Activated CD8-positive, alpha-beta memory T cell treated with anti-CD3 and anti-CD28 coated beads for 4 hours (primary cell): ENCODE measurements around the gene APOOL.
"Not testable (repeated sequence)": the region's sequence is repeated elsewhere in the genome, so short reads cannot be mapped to it uniquely, and the experiment has no call there.

Experiments
- DNase-seq, 2 donors: peaks; one replicate each; pipeline ENCODE4 v3.0.0-alpha.2; 2020; ENCODE audit warnings: low read depth in 2 of 2

Gene APOOL, protein sequence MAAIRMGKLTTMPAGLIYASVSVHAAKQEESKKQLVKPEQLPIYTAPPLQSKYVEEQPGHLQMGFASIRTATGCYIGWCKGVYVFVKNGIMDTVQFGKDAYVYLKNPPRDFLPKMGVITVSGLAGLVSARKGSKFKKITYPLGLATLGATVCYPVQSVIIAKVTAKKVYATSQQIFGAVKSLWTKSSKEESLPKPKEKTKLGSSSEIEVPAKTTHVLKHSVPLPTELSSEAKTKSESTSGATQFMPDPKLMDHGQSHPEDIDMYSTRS

DNA sequence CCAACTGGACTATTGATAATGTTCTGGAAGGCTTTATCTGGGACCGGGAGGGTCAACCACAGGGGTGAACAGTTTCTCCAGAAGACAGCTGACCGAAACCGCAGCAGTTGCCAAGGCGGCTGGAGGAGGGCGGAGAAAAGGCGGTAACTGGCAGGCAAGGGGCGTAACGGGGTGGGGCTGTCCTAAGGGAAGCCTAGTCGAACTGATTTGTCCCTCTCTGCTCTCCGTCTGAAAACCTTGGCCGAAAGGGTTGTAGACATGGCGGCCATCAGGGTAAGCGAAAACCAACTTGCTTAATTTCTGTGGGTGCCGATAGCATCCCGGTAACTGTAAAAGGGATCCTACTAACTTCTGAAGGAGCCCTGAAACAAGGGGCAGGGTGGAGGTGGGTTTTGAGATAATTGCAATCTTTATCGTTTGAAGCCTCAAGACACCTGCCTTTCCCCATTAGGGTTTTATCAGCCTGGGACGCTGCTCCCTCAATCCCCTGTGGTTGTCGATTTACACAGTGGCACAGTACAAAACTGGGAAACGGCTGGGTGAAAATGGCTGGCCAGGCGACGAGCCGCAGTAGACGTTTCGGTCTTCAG, at the start of gene APOOL:
TSS of gene APOOL (plus strand) at position 223 of the 590 bp plus-strand sequence. CDS start at position 259, 36 bp downstream.
- peak; percentile 47 to 56 for DNase-seq

DNA sequence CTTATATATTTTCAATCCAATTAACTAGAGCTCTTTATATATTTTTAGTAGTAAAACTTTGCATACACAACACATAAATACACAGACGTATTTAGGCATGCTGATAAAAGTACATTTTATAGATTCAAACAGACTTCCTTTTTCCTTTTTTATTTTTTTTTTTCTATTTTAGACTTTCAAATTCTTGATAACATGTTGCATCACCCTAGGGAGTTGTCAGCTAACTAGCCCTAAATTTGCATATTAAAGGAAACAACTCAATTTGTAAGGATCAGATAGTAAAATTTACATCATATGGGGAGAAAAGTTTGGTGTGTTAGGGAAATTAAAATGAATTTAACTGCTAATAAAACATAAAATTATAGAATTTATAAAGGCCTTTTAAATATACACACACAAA, 47.4 kb upstream of the APOOL start:
- DNase-seq, result no peak

DNA sequence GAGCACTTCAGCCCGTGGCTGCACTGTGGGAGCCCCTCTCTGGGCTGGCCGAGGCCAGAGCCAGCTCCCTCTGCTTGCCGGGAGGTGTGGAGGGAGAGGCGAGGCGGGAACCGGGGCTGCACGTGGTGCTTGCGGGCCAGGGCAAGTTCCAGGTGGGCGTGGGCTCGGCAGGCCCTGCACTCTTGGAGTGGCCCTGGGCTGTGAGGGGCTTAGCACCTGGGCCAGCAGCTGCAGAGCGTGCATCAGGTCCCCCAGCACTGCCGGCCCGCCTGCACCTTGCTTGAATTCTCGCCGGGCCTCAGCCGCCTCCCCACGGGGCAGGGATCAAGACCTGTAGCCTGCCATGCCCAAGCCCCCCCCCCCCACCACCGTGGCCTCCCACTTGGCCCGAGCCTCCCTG, 28.9 kb upstream of the APOOL start:
- no peak for DNase-seq

DNA sequence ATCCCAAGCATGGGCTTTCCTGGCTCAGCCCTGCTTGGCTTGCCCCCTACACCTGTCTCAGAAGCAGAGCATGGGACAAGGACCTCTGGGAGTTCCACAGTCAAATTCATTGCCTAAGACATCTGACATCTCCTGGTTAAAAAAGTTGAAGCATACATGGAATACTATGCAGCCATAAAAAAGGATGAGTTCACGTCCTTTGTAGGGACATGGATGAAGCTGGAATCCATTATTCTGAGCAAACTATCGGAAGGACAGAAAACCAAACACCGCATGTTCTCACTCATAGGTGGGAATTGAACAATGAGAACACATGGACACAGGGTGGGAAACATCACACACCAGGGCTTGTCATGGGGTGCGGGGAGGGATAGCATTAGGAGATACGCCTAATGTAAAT, 11.9 kb upstream of the APOOL start:
- DNase-seq, result not testable (repeated sequence)

DNA sequence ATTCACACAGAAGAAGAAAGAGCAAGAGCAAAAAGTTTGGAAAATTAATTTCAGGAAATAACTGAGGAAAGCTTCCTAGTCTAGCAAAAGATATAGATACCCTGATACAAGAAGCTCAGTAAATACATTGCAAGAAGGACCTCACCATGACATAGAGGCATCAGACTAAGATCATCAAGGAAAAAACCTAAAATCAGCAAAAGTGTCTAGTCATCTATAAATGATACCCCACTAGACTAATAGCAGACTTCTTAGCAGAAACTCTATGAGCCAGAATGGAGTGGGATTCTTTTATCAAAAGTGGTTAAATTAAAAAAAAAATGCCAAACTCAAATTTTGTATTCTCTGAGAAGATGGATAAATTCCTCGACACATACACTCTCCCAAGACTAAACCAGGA, 10.5 kb upstream of the APOOL start:
- DNase-seq, result no peak

DNA sequence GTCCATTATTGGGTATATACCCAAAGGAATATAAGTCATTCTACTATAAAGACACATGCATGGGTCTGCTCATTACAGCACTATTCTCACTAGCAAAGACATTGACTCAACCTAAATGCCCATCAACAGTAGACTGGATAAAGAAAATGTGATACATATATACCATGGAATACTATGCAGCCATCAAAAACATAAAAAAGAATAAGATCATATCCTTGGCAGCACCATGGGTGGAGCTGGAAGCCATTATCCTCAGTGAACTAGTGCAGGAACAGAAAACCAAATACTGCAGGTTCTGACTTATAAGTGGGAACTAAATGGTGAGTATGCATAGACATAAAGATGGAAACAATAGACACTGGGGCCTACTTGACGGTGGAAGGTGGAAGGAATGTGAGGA, 2.3 kb upstream of the APOOL start:
- no peak for DNase-seq

DNA sequence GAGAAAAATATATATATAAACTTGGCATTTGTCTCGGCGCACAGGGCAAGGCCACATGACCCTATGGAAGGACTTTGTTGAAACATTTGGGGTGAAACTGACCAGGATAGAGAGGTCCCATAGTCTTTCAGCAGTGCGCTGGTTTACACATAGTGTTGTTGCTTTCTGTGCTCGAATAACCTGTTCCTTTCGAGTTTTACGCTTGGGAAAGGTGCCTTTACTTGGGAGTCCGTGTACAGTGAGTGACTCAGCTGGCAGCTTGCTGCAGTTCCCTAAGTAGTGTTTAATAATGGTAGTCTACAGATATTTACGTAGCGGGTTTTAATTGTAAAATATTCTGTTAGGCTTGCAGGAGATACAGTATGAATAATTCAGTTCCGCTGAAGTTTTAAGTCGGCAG, 578 bp downstream of the APOOL start:
- DNase-seq, result no peak

DNA sequence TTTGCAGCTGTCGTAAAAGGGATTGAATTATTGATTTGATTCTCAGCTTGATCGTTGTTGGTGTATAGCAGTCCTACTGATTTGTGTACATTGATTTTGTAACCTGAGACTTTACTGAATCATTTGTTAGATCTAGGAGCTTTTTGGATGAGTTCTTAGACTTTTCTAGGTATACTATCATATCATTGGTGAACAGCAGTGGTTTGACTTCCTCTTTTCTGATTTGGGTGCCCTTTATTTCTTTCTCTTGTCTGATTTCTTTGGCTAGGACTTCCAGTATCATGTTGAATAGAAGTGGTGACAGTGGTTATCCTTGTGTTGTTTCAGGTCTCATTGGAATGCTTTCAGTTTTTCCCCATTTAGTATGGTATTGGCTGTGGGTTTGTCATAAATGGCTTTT, 8.4 kb downstream of the APOOL start:
- DNase-seq, result no peak

DNA sequence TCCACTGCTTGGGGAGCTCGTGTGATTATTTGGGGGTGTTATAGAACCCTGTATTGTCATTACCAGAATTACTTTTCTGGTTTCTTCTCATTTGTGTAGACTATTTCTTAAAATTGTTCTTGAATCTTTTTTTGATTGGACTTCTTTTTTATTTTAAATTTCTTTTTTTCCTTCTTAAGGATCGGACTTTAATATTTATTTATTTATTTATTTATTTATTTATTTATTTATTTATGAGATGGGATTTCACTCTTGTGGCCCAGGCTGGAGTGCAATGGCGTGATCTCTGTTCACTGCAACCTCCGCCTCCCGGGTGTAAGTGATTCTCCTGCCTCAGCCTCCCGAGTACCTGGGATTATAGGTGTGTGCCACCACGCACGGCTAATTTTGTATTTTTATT, 11.7 kb downstream of the APOOL start:
- DNase-seq, result not testable (repeated sequence)

DNA sequence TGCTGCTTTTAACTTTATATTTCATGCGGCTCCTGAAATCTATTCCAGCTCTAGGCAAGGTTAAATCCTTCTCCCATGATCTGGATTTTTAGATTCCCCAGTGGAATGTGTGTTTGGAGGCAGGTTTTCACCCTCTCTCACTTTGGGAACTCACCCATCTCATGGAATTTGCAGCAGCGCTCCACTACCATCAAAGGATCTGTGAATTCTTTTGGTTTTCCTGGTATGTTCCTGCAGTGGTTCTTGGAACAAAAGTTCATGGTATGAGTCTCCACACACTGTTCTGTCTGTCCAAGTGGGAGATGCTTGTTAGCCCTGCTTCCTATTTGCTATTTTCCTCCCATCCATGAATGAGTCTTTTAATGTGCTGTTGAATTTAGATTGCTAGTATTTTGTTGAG, 14.0 kb downstream of the APOOL start:
- no peak for DNase-seq

DNA sequence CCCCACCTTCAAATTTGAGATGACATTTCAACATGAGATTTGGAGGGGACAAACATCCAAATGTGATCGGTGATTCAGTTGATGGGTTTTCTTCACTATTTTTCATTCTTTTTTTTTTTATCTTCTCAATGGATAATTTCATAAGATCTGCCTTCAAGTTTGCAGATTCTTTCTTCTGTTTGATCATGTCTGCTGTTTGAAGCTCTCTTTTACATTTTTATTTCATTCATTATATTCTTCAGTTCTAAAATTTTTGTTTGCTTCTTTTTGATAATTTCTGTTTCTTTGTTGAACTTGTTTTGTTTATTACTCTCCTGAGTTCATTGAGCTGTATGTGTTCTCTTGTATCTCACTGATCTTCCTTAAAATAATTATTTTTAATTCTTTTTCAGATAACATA, 14.8 kb downstream of the APOOL start:
- DNase-seq, result no peak

DNA sequence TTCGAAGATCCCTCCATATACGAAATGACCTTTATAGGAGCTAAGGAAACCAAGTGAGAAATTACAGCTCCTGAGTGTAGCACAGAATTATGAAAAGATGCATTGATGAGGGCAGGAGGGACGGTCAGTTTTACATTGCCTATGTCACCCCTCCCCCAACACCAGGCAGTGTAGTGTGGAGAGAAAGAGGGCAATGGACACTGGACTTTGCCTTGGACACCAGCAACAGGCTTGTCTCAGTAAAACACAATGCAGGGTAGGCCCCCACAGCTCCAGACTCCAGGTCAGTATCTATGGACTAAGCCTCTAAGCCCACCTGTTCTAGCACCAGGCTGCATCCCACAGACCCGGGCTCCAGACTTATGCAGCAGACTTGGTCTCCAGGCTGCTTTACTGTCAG, 16.5 kb downstream of the APOOL start:
- no peak for DNase-seq

DNA sequence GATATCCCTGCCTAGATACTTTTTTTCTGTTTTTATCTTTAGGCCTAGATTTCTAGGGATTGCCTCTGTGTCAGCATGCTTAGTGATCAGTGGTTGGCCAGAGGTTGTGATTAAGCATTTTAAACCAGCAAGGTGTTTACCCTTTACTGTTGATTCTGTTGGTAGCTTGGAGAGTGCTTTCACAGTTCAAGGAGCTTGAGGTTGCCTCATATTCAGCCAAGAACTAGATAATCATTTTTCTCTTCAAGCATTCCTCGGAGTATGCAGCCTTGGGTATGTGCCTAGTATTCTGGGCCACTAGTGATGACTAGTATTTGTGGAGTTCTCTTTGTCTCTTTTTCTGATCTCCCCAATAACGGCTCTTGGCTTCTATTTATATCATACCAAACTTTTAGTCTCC, 20.4 kb downstream of the APOOL start:
- no peak for DNase-seq

DNA sequence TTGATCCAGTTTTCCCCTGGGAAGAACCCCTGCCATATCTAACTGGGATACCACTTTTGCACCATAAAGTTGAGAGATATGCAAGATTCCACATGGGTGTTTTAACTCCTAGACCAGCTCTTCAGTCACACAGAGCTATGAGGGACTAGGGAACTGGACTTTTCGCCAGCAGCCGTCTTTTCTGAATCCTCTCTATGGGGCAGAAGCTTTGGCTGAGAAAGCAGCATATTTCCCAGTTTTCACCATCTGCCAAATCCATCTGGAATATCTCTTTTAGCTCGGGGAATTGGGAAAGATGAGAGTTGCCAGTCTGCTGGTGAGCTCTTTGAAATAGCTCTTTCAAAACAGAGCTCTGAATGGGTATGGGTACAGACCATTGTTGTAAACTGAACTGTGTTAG, 20.9 kb downstream of the APOOL start:
- no peak for DNase-seq

DNA sequence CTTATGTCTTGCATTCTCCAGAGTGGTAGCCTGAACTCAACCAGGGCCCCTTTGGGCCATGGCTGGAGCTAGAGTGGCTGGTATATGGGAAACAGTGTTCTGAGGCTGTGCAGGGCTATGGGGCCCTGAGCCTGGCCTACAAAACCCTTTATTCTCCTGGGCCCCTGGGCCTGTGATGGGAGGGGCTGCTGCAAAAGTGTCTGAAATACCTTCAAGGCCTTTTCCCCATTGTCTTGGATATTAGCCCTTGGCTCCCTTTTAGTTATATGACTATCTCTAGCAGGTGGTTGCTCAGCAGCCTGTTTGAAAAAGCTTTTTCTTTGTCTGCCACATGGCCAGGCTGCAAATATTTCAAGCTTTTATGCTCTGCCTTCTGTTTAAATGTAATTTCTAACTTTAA, 22.5 kb downstream of the APOOL start:
- DNase-seq, result no peak

DNA sequence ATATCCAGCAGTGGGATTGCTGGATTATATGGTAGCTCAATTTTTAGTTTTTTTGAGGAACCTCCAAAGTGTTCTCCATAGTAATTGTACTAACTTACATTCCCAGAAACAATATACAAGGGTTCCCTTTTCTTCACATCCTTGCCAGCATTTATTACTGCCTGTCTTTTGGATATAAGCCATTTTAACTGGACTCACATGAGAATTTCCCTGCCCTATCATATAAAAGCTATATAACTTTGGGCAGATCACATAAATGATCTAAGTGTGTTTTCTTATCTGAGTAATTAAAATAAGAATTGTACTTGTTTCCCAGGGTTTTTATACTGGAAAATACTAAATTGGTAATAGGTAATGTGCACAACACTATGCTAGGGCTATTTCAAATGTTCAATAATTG, 25.4 kb downstream of the APOOL start:
- DNase-seq, result no peak

DNA sequence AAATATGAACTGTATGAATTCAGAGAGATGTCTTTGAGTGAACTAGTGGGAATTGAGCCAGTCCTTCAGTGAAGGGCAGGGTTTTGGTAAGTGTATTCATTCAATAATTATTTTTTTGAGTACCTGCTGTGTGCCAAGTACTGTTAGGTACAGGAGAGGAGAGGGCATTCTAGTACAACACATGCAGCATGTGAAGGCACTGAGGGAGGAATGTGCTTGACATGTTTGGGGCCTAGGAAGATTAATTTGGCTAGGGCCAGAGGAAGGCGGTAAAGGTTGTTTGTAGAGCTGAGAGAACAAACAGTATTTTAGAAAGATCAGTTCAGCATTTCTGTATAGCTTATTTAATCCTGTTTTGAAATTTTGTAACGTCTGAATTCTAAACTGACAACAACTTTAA, 27.8 kb downstream of the APOOL start:
- no peak for DNase-seq

DNA sequence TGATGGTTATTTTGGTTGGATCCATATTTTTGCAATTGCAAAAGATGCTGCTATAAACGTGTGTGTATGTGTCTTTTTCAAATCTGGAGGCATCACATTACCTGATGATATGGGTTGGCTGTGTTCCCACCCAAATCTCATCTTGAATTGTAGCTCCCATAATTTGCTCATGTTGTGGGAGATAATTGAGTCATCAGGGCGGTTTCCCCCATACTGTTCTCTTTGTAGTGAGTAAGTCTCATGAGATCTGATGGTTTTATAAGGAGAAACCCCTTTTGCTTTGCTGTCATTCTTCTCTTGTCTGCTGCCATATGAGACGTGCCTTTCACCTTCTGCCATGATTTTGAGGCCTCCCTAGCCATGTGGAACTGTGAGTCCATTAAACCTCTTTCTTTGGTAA, 33.4 kb downstream of the APOOL start:
- no peak for DNase-seq

DNA sequence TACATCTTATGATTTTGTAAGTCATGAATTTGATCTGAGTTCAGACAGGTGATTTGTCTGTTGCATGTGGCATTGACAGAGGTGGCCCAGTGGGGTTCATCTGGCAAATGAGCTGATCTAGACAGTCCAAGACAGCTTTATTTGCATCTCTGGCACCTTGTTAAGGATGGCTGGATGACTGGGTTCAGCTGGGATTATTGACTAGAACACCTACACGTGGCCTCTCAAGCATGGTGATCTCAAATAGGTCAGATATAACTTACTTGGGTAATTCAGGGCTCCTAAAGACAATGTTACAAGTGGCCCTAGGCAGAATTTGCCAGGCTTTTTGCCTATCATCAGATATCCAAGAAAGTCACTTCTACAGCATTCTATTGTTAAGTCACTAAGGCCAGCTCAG, 48.0 kb downstream of the APOOL start:
- no peak for DNase-seq

DNA sequence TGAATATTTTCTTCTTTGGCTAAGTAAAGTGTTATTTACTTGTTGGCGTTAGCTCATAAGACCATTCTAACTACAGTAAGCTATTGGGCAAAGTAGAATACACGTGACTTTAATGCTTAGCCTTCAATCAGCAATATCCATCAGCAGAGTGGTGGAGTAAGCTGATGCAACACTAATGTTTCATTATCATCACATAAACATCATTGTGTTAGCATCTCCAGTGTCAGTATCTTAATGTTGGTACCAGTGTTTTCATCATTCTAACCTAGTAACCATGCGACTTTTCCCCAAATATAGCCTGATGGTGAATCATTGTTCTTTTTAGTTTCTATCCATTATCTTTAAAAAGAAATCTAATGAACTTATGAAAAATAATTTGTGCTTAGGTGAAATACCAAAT, 48.5 kb downstream of the APOOL start:
- no peak for DNase-seq

DNA sequence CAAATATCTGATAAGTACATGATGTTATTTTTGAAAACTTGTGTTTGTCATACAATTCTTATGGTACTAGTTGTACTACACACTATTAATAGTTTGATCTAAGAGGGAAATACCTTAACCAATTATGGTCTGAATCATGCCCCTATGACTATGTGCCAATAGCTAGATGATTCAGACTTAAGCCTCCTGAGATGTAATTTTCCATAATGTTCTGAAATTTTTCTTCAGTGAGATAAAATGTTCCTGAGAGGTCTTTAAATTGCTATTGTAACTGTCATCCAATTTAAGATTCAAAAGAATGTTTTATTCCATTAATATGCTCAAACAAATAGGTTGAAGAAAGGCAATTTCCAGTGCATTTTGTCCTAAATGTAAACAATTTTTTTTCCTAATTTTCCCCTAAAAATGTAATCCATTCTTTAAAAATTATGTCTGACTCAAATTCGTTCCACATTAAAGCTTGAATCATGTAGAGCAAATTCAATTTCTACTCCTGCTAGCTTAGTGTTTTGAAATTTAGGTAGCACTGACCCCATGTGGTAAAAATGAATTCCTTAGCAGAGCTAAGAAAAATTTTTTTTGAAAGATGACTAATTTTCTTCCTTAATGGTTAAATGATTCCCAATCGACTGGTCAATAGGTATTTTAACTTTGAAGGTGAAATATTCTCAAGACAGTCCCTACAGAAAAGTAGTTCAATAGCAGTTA, 49.1 kb downstream of the APOOL start:
- DNase-seq, result no peak

DNA sequence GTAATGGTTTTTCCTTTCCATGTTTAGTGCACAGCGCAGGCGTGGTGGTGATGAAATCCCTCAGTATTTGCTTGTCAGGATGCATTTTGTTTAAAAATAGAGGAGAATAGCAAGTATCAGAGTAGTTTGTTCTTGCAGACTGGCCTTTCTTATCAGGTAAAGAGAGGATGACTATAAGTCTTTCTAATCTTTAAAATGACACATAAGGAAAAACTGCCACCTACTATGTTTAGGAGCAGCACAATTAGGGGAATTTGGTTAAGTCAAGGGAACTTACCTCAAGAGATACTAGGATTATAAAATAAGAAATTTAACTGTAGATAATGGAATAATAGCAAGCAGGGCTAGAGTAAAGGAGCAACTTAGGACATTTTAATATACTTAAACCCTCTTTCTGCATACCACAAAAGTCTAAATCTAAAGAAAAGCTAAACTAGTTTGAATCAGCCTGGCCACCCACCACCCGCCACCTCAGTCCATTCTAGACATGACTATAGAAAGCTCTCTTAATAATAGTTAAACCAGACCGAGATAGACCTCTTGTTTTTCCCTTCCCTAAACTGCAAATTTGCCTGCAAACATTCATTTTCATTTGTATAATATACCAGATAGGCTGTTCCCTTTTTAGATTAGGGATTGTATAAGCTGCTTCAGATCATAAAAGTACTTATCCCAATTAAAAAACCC, 62.0 kb downstream of the APOOL start:
- DNase-seq, result no peak

DNA sequence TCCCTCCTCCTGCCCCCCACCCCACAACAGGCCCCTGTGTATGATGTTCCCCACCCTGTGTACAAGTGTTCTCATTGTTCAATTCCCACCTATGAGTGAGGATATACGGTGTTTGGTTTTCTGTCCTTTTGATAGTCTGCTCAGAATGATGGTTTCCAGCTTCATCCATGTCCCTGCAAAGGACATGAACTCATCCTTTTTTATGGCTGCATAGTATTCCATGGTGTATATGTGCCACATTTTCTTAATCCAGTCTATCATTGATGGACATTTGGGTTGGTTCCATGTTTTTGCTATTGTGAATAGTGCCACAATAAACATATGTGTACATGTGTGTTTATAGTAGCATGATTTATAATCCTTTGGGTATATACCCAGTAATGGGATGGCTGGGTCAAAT, 73.6 kb downstream of the APOOL start:
- DNase-seq, result not testable (repeated sequence)
